ENCODE data around the gene ARHGAP1. TPM values are rescaled to one million over a fixed set of nuclear protein-coding genes. Genes with fewer than 3 reads are reported as not detected.

ARHGAP1 gene
- total and polyA plus RNA-seq, 2 of the 4 experiments (the other 2 are of a cell fraction), result 46.6 to 78.8 TPM

DNA sequence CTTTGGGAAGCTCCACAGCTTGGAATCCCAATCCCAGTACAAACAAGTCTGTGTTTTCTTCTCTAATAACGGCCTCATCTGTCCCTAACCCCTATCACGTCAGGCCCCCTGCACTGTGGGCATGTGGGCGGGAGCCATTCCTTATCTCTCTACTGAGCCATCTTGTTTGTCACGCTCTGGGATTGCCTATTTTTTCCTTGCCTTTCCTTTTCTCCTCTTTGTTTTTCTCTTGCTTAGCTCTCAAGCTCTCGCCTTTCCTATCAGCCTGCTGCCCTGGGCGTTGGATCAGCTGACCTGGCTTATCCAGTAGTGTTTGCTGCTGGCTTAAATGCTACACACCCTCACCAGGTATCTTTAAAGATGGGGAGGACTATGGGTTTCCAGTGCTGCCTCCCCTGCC is 35.8 kb downstream of the ARHGAP1 start:
- Histone ChIP-seq H3K27me3 (ENCODE audit: control insufficient read depth, insufficient read depth, low read length) (no peaks in the 10 kb centered on the region), H3K56ac (ENCODE audit: extremely low read depth, insufficient read depth, low read length) (no peak overlapping the region), H3K27ac (ENCODE audit: insufficient read depth, low read length) (no peak overlapping the region), H3K4me2 (ENCODE audit: low read depth, low read length) (no peak overlapping the region), H2BK20ac (ENCODE audit: low read depth, low read length) (no peak overlapping the region), H3K36me3 (ENCODE audit: control insufficient read depth, insufficient read depth, low read length) (peaks cover 46% of the 10 kb centered on the region), H3K9me1 (ENCODE audit: insufficient read depth, low read length) (peaks cover 12% of the 10 kb centered on the region), H3K18ac (ENCODE audit: low read depth, low read length) (no peak overlapping the region), H3K79me1 (ENCODE audit: low read depth in 1 of 2, low read length in 2 of 2) (peaks cover 0 to 8% of the 10 kb centered on the region in 2 experiments; a peak in 2 of 4 replicates), H3K4me3 (ENCODE audit: insufficient read depth, low read depth, low read length) (no peak overlapping the region), H2AFZ (replicated peaks; ENCODE audit: low read length, poor library complexity) (no peak overlapping the region), H3K9ac (ENCODE audit: low read depth, low read length) (no peak overlapping the region), H3K4ac (ENCODE audit: low read depth, low read length) (no peak overlapping the region), H2AK9ac (replicated peaks; ENCODE audit: low read depth, low read length, poor library complexity) (no peak overlapping the region), H4K91ac (ENCODE audit: insufficient read depth, low read depth, low read length) (no peak overlapping the region), H2AK5ac (ENCODE audit: low read depth, low read length) (no peak overlapping the region), H4K20me1 (ENCODE audit: insufficient read depth, low read length) (no peaks in the 10 kb centered on the region), H4K8ac (ENCODE audit: low read depth in 2 of 2, low read length in 2 of 2) (no peak overlapping the region), H4K5ac (ENCODE audit: low read depth, low read length) (no peak overlapping the region), H3K4me1 (ENCODE audit: control insufficient read depth, insufficient read depth, low read length) (peaks cover 5% of the 10 kb centered on the region), H3K14ac (replicated peaks; ENCODE audit: low read depth, low read length) (no peak overlapping the region), H2BK120ac (ENCODE audit: low read depth, low read length) (no peak overlapping the region), H2BK5ac (ENCODE audit: low read depth, low read length, poor library complexity, severe bottlenecking) (no peak overlapping the region), H3K9me3 (ENCODE audit: control insufficient read depth, insufficient read depth, low read length) (no peaks in the 10 kb centered on the region), H2BK15ac (ENCODE audit: low read depth, low read length) (no peak overlapping the region), H3K23ac (ENCODE audit: low read depth, low read length) (no peak overlapping the region)
- no TSS peak for BruUV-seq (replicated peaks)
- TF ChIP-seq RCOR1 (IDR thresholded peaks at IDR 0.05; ENCODE audit: insufficient replicate concordance, low read length) (no peak), CEBPB (IDR thresholded peaks at IDR 0.05; ENCODE audit: low read depth, low read length) (no peak), MAFK (IDR thresholded peaks at IDR 0.05; ENCODE audit: low read depth, low read length) (no peak), SMC3 (IDR thresholded peaks at IDR 0.05; ENCODE audit: low read depth, low read length) (no peak), RAD21 (IDR thresholded peaks at IDR 0.05; ENCODE audit: low read length) (no peak), RFX5 (IDR thresholded peaks at IDR 0.05; ENCODE audit: low read depth, low read length) (no peak), POLR2A (IDR thresholded peaks at IDR 0.05; ENCODE audit: low read depth, low read length) (no peak), NFE2L2 (IDR thresholded peaks at IDR 0.05; ENCODE audit: low read depth, low read length) (no peak), MXI1 (IDR thresholded peaks at IDR 0.05; ENCODE audit: borderline replicate concordance, low read depth, low read length) (no peak), BHLHE40 (IDR thresholded peaks at IDR 0.05; ENCODE audit: low read depth, low read length) (no peak), MAZ (IDR thresholded peaks at IDR 0.05; ENCODE audit: borderline replicate concordance, low read depth, low read length) (no peak), FOS (IDR thresholded peaks at IDR 0.05; ENCODE audit: low read depth, low read length) (no peak), CHD1 (IDR thresholded peaks at IDR 0.05; ENCODE audit: low read depth, low read length) (no peak)
- TF ChIP-seq, protein P1, sequence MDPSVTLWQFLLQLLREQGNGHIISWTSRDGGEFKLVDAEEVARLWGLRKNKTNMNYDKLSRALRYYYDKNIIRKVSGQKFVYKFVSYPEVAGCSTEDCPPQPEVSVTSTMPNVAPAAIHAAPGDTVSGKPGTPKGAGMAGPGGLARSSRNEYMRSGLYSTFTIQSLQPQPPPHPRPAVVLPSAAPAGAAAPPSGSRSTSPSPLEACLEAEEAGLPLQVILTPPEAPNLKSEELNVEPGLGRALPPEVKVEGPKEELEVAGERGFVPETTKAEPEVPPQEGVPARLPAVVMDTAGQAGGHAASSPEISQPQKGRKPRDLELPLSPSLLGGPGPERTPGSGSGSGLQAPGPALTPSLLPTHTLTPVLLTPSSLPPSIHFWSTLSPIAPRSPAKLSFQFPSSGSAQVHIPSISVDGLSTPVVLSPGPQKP (IDR thresholded peaks at IDR 0.05; ENCODE audit: borderline replicate concordance, low read depth, low read length), result no peak
- TF ChIP-seq, protein P2, sequence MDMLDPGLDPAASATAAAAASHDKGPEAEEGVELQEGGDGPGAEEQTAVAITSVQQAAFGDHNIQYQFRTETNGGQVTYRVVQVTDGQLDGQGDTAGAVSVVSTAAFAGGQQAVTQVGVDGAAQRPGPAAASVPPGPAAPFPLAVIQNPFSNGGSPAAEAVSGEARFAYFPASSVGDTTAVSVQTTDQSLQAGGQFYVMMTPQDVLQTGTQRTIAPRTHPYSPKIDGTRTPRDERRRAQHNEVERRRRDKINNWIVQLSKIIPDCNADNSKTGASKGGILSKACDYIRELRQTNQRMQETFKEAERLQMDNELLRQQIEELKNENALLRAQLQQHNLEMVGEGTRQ (IDR thresholded peaks at IDR 0.05; ENCODE audit: low read depth, low read length), result no peak
- POLR2A ChIA-PET (ENCODE audit: unreplicated experiment), result no interaction called here
- CTCF ChIA-PET, result no interaction called here
- ATAC-seq (ENCODE audit: low read depth) (no peak), DNase-seq (no peak)
- intact Hi-C loops (cut with micrococcal nuclease) (no loop called here), in situ Hi-C loops (cut with MboI; ENCODE audit: low sequenced_read_pairs) (no loop called here), dilution Hi-C loops (cut with HindIII; ENCODE audit: low sequenced_read_pairs, unreplicated experiment) (no loop called here)
- 47% methylated on average over 2 of the region's 6 CpGs; no CpG with 5 or more reads in 1 of the 2 experiments for WGBS, 2 experiments (ENCODE audit: extremely low coverage in 2 of 2, insufficient read length in 1 of 2)
